Activated naive CD4-positive, alpha-beta T cell treated with Interleukin-2 at 50 U/mL for 16 hours (primary cell): ENCODE data around the gene SEPHS2.
A peak's percentile ranks its signal among the peaks of the same experiment; 100 is the strongest.
"Not testable (repeated sequence)": the region's sequence is repeated elsewhere in the genome, so short reads cannot be mapped to it uniquely, and the experiment has no call there.

ENCODE experiments used
- DNase-seq: peaks from one replicate; pipeline ENCODE4 v3.0.0-alpha.2; 2020

Gene SEPHS2

GRCh38 chr16:30445408-30446202 lies at the start of gene SEPHS2:
Gene SEPHS2, minus strand, starts transcription at chr16:30445874. Its CDS starts 147 bp downstream, at chr16:30445727.
- peak; percentile 97 for DNase-seq

GRCh38 chr16:30494709-30495108 lies 49.0 kb upstream of the SEPHS2 start:
- no peak for DNase-seq

- no peak for DNase-seq
These were observed 48.3 kb upstream of the SEPHS2 start for GRCh38 chr16:30493941-30494488.

- no peak for DNase-seq
These were observed 46.2 kb upstream of the SEPHS2 start for GRCh38 chr16:30491744-30492308.

GRCh38 chr16:30491229-30491628 lies 45.6 kb upstream of the SEPHS2 start:
- no peak for DNase-seq

GRCh38 chr16:30490210-30490609 lies 44.5 kb upstream of the SEPHS2 start:
- no peak for DNase-seq

GRCh38 chr16:30488764-30489605 lies 43.3 kb upstream of the SEPHS2 start:
- no peak for DNase-seq

GRCh38 chr16:30485818-30486436 lies 40.3 kb upstream of the SEPHS2 start:
- no peak for DNase-seq

- no peak for DNase-seq
These were observed 39.2 kb upstream of the SEPHS2 start for GRCh38 chr16:30484887-30485286.

GRCh38 chr16:30482366-30482765 lies 36.7 kb upstream of the SEPHS2 start:
- DNase-seq = peak; percentile 26

GRCh38 chr16:30481381-30481780 lies 35.7 kb upstream of the SEPHS2 start:
- no peak for DNase-seq

- no peak for DNase-seq
These were observed 33.2 kb upstream of the SEPHS2 start for GRCh38 chr16:30478766-30479478.

- not testable (repeated sequence) for DNase-seq
These were observed 32.1 kb upstream of the SEPHS2 start for GRCh38 chr16:30477773-30478172.

GRCh38 chr16:30476991-30477390 lies 31.3 kb upstream of the SEPHS2 start:
- no peak for DNase-seq

GRCh38 chr16:30474684-30475083 lies 29.0 kb upstream of the SEPHS2 start:
- no peak for DNase-seq

GRCh38 chr16:30474074-30474452 lies 28.4 kb upstream of the SEPHS2 start:
- DNase-seq = peak; percentile 20

GRCh38 chr16:30473231-30474073 lies 27.8 kb upstream of the SEPHS2 start:
- DNase-seq = peak; percentile 83

GRCh38 chr16:30472328-30472942 lies 26.8 kb upstream of the SEPHS2 start, which contains the start of gene ITGAL:
Gene ITGAL, plus strand, starts transcription at chr16:30472742. Its CDS starts 96 bp downstream, at chr16:30472838.
- peak; percentile 87 for DNase-seq

GRCh38 chr16:30470632-30470995 lies 24.9 kb upstream of the SEPHS2 start:
- DNase-seq = no peak

GRCh38 chr16:30470170-30470512 lies 24.5 kb upstream of the SEPHS2 start:
- no peak for DNase-seq

- no peak for DNase-seq
These were observed 18.4 kb upstream of the SEPHS2 start for GRCh38 chr16:30464078-30464477.
